GM12878 (cell line): ENCODE data around the gene MB21D2. TPM values are rescaled to one million over a fixed set of nuclear protein-coding genes. Genes with fewer than 3 reads are reported as not detected.

Experiments used
- ASH2L ChIP-seq: fragments of 300-600, 200-600 bp; sonication (generic); IDR thresholded peaks from 2 replicates; pipeline ENCODE4 v1.6.1; 2017; ENCODE audit warnings: low read depth, mild to moderate bottlenecking, borderline replicate concordance
- BCL11A ChIP-seq: IDR thresholded peaks from 2 replicates; pipeline ENCODE4 v1.6.1; 2011; ENCODE audit warnings: low read depth, low read length
- BMI1 ChIP-seq: fragments of 450-650 bp; IDR thresholded peaks from 2 replicates; pipeline ENCODE4 v1.6.1; 2016; ENCODE audit warnings: mild to moderate bottlenecking, moderate library complexity, borderline replicate concordance
- CREM ChIP-seq: IDR thresholded peaks from 2 replicates; pipeline ENCODE4 v1.6.1; 2014; ENCODE audit warnings: antibody characterized with exemption, low read depth
- MEF2B ChIP-seq: fragments of 450-650 bp; IDR thresholded peaks from 2 replicates; pipeline ENCODE4 v1.6.1; 2018; ENCODE audit warnings: mild to moderate bottlenecking, moderate library complexity; ENCODE audit not compliant: partially characterized antibody, poor library complexity, severe bottlenecking
- NBN ChIP-seq: fragments of 450-650 bp; IDR thresholded peaks from 2 replicates; pipeline ENCODE4 v1.6.1; 2016
- NFXL1 ChIP-seq: fragments of 450-650 bp; IDR thresholded peaks from 2 replicates; pipeline ENCODE4 v1.6.1; 2017; ENCODE audit warnings: antibody characterized with exemption, mild to moderate bottlenecking, borderline replicate concordance
- POLR2AphosphoS5 ChIP-seq: IDR thresholded peaks from 2 replicates; pipeline ENCODE4 v1.6.1; 2011; ENCODE audit warnings: mild to moderate bottlenecking, low read length, inconsistent platforms
- POU2F2 ChIP-seq: IDR thresholded peaks from 3 replicates; pipeline ENCODE4 v1.6.1; 2011; ENCODE audit warnings: low read depth, mild to moderate bottlenecking, low read length, borderline replicate concordance
- RAD21 ChIP-seq: IDR thresholded peaks from 2 replicates; pipeline ENCODE4 v1.6.1; 2011; ENCODE audit warnings: mild to moderate bottlenecking, low read depth, low read length, moderate library complexity; ENCODE audit not compliant: insufficient read depth
- SIN3A ChIP-seq: IDR thresholded peaks from 2 replicates; pipeline ENCODE4 v1.6.1; 2012; ENCODE audit warnings: low read depth, low read length, improper control_type of control experiment
- SREBF1 ChIP-seq: IDR thresholded peaks from 2 replicates; pipeline ENCODE4 v1.6.1; 2012; ENCODE audit warnings: mild to moderate bottlenecking, low read length
- TAF1 ChIP-seq: IDR thresholded peaks from 2 replicates; pipeline ENCODE4 v1.6.1; 2011; ENCODE audit warnings: mild to moderate bottlenecking, low read depth, low read length, borderline replicate concordance
- ZNF207 ChIP-seq: fragments of 450-650 bp; IDR thresholded peaks from 2 replicates; pipeline ENCODE4 v1.6.1; 2014; ENCODE audit warnings: antibody characterized with exemption, mild to moderate bottlenecking, borderline replicate concordance
- ZSCAN29 ChIP-seq: fragments of 450-650 bp; IDR thresholded peaks from 2 replicates; pipeline ENCODE4 v1.6.1; 2017; ENCODE audit warnings: mild to moderate bottlenecking, moderate library complexity
- polyA plus RNA-seq, 11 experiments: library from polyadenylated mRNA; depleted of rRNA in 4 of 11; unstranded in 6 of 11; stranded (reverse) in 5 of 11; fragments of >200 nt; fragmentation: Nextera tagmentation in 4 of 11; fragmentation: Illumina TruSeq in 1 of 11; extraction: Ambion mirVana in 4 of 11; extraction: Trizol in 1 of 11; gene quantifications; 1 replicate in 1 of 11; 2 replicates in 10 of 11; pipeline versions ENCODE4 v1.2.1 to v1.2.3, GENCODE V29; 2011 to 2016; ENCODE audit warnings: inconsistent platforms in 2 of 11, missing spikeins in 2 of 11, low read depth in 1 of 11
- total RNA-seq, 4 experiments: library from RNA; depleted of rRNA in 3 of 4; stranded (reverse); fragments of >200 nt in 3 of 4; fragmentation: Illumina TruSeq in 1 of 4; extraction: Trizol in 1 of 4; gene quantifications; 2 replicates each; pipeline versions ENCODE4 v1.2.1 to v1.2.3, GENCODE V29; 2013 to 2021
- TF ChIP-seq, protein P1 (sequence below): fragments of 450-650 bp; IDR thresholded peaks from 2 replicates; pipeline ENCODE4 v1.6.1; 2014; ENCODE audit warnings: mild to moderate bottlenecking
- TF ChIP-seq, protein P2 (sequence below), 3 experiments: IDR thresholded peaks in 2 of 3; conservative IDR thresholded peaks in 1 of 3; 2 replicates each; pipeline ENCODE4 v1.5.1; 2011; ENCODE audit warnings: low read depth in 3 of 3, low read length in 3 of 3, mild to moderate bottlenecking in 3 of 3, control low read depth in 2 of 3, moderate library complexity in 2 of 3, inconsistent platforms in 1 of 3, mixed read lengths in 1 of 3; ENCODE audit not compliant: control insufficient read depth in 2 of 3, insufficient read depth in 1 of 3; ENCODE audit errors: extremely low read depth in 1 of 3
- TF ChIP-seq, protein P3 (sequence below): IDR thresholded peaks from 2 replicates; pipeline ENCODE4 v1.6.1; 2011; ENCODE audit warnings: low read depth, low read length, improper control_type of control experiment, borderline replicate concordance
- TF ChIP-seq, protein P4 (sequence below): IDR thresholded peaks from 2 replicates; pipeline ENCODE4 v1.6.1; 2012; ENCODE audit warnings: low read depth, low read length, improper control_type of control experiment
- TF ChIP-seq, protein P5 (sequence below): fragments of 450-650 bp; IDR thresholded peaks from 2 replicates; pipeline ENCODE4 v1.6.1; 2016; ENCODE audit warnings: mild to moderate bottlenecking
- TF ChIP-seq, protein P6 (sequence below): fragments of 450-650 bp; formaldehyde crosslinking; IDR thresholded peaks from 2 replicates; pipeline ENCODE4 v1.4.0; 2020; ENCODE audit warnings: mild to moderate bottlenecking, moderate library complexity

The MB21D2 gene
- total and polyA plus RNA-seq, 10 of the 15 experiments (the other 5 are each of a cell fraction or from before 2014, with no cell fraction given), result 7.9 to 21.2 (median 15.3) TPM

DNA sequence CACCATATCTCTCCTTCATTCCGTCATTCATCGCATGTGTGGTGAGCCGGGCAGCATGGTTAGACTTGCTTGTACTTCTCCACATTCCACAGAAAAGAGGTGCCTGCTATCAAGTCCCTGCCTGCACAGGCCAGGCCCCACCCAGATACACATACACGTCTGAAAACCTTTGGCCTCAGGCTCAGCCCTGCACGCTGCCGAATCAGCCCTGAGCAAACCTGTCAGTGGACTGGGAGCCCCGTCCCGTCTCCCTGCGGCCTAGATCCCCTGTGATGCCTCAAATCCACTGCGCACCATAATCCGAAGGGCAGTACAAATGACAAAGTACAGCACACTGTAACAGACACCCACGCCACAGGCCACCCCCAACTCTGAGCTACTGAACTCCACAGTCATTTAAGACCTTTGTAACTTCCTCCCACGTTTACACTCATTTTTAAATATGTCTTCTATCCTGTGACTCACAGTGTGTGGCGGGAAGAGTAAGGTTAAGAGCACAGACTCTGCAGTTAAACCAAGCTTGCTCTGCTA is 67.1 kb downstream of the MB21D2 start (continued):
- peak; percentile 80 for TF ChIP-seq BCL11A
- TF ChIP-seq, protein P1, sequence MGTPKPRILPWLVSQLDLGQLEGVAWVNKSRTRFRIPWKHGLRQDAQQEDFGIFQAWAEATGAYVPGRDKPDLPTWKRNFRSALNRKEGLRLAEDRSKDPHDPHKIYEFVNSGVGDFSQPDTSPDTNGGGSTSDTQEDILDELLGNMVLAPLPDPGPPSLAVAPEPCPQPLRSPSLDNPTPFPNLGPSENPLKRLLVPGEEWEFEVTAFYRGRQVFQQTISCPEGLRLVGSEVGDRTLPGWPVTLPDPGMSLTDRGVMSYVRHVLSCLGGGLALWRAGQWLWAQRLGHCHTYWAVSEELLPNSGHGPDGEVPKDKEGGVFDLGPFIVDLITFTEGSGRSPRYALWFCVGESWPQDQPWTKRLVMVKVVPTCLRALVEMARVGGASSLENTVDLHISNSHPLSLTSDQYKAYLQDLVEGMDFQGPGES, result no peak
- no peak for TF ChIP-seq TAF1
- TF ChIP-seq ZNF207, result no peak
- TF ChIP-seq ZSCAN29, result no peak
- peak; percentile 79; the same call in 1 of the 2 replicates for TF ChIP-seq CREM
- TF ChIP-seq, protein P2, sequence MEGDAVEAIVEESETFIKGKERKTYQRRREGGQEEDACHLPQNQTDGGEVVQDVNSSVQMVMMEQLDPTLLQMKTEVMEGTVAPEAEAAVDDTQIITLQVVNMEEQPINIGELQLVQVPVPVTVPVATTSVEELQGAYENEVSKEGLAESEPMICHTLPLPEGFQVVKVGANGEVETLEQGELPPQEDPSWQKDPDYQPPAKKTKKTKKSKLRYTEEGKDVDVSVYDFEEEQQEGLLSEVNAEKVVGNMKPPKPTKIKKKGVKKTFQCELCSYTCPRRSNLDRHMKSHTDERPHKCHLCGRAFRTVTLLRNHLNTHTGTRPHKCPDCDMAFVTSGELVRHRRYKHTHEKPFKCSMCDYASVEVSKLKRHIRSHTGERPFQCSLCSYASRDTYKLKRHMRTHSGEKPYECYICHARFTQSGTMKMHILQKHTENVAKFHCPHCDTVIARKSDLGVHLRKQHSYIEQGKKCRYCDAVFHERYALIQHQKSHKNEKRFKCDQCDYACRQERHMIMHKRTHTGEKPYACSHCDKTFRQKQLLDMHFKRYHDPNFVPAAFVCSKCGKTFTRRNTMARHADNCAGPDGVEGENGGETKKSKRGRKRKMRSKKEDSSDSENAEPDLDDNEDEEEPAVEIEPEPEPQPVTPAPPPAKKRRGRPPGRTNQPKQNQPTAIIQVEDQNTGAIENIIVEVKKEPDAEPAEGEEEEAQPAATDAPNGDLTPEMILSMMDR (IDR thresholded peaks at IDR 0.05 in 2 of 3, conservative IDR thresholded peaks at IDR 0.05 in 1 of 3; ENCODE audit: control insufficient read depth in 2 of 3, extremely low read depth in 1 of 3, insufficient read depth in 1 of 3, low read depth in 3 of 3, low read length in 3 of 3), result no peak
- TF ChIP-seq NFXL1, result no peak
- TF ChIP-seq POU2F2, result peak; percentile 56; the same call in 1 of the 3 replicates
- TF ChIP-seq, protein P3, sequence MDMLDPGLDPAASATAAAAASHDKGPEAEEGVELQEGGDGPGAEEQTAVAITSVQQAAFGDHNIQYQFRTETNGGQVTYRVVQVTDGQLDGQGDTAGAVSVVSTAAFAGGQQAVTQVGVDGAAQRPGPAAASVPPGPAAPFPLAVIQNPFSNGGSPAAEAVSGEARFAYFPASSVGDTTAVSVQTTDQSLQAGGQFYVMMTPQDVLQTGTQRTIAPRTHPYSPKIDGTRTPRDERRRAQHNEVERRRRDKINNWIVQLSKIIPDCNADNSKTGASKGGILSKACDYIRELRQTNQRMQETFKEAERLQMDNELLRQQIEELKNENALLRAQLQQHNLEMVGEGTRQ, result no peak
- peak; percentile 12; the same call in 1 of the 2 replicates for TF ChIP-seq NBN
- TF ChIP-seq ASH2L, result no peak
- peak; percentile 46; the same call in 1 of the 2 replicates for TF ChIP-seq BMI1
- TF ChIP-seq SIN3A, result no peak
- TF ChIP-seq, protein P4, sequence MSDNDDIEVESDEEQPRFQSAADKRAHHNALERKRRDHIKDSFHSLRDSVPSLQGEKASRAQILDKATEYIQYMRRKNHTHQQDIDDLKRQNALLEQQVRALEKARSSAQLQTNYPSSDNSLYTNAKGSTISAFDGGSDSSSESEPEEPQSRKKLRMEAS, result no peak
- TF ChIP-seq, protein P5, sequence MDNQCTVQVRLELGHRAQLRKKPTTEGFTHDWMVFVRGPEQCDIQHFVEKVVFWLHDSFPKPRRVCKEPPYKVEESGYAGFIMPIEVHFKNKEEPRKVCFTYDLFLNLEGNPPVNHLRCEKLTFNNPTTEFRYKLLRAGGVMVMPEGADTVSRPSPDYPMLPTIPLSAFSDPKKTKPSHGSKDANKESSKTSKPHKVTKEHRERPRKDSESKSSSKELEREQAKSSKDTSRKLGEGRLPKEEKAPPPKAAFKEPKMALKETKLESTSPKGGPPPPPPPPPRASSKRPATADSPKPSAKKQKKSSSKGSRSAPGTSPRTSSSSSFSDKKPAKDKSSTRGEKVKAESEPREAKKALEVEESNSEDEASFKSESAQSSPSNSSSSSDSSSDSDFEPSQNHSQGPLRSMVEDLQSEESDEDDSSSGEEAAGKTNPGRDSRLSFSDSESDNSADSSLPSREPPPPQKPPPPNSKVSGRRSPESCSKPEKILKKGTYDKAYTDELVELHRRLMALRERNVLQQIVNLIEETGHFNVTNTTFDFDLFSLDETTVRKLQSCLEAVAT, result peak; percentile 91
- TF ChIP-seq MEF2B, result peak; percentile 29
- TF ChIP-seq POLR2AphosphoS5, result peak; percentile 70
- TF ChIP-seq, protein P6, sequence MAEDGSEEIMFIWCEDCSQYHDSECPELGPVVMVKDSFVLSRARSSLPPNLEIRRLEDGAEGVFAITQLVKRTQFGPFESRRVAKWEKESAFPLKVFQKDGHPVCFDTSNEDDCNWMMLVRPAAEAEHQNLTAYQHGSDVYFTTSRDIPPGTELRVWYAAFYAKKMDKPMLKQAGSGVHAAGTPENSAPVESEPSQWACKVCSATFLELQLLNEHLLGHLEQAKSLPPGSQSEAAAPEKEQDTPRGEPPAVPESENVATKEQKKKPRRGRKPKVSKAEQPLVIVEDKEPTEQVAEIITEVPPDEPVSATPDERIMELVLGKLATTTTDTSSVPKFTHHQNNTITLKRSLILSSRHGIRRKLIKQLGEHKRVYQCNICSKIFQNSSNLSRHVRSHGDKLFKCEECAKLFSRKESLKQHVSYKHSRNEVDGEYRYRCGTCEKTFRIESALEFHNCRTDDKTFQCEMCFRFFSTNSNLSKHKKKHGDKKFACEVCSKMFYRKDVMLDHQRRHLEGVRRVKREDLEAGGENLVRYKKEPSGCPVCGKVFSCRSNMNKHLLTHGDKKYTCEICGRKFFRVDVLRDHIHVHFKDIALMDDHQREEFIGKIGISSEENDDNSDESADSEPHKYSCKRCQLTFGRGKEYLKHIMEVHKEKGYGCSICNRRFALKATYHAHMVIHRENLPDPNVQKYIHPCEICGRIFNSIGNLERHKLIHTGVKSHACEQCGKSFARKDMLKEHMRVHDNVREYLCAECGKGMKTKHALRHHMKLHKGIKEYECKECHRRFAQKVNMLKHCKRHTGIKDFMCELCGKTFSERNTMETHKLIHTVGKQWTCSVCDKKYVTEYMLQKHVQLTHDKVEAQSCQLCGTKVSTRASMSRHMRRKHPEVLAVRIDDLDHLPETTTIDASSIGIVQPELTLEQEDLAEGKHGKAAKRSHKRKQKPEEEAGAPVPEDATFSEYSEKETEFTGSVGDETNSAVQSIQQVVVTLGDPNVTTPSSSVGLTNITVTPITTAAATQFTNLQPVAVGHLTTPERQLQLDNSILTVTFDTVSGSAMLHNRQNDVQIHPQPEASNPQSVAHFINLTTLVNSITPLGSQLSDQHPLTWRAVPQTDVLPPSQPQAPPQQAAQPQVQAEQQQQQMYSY, result no peak
- no peak for TF ChIP-seq SREBF1
- no peak for TF ChIP-seq RAD21
